Measurements from ENCODE around the gene AP1S1. TPM values are rescaled to one million over a fixed set of nuclear protein-coding genes. Genes with fewer than 3 reads are reported as not detected.

The AP1S1 gene
- total and polyA plus RNA-seq, 2 of the 13 experiments (the other 11 are each of a cell fraction or from before 2014, with no cell fraction given): 57.5 to 68.1 TPM

- intact Hi-C loops (cut with micrococcal nuclease; ENCODE audit: unreplicated experiment) (loop anchor here (2.0 kb wide), 1 partner anchor 25 kb away; no protein-coding TSS in a partner anchor), in situ Hi-C loops (cut with HindIII; ENCODE audit: extremely low pct_ligation_motif_present, low pct_unique_long_range_greater_than_20kb) (no loop called here)
- ChIA-PET CTCF (ENCODE audit: low intra/inter-chr PET ratio, low total read pairs) (interaction anchor here (1.9 kb wide), 1 partner anchor 12 kb away, joined by 9 read pairs; no protein-coding TSS in a partner anchor), POLR2A (interaction anchor here (0.6 to 3.9 kb wide), 20 partner anchors 9 to 698 kb away, joined by 3 to 56 read pairs (median 6); partner anchors contain the start of genes AP1S1, CLDN15, PLOD3 and SRRT)
- Histone ChIP-seq H3K4me1 (ENCODE audit: insufficient read depth, low read length) (peaks cover 94% of the 10 kb centered on the region), H3K4me2 (ENCODE audit: low read depth, low read length) (peak overlapping the region; percentile 88), H3K36me3 (replicated peaks in 1 of 2; ENCODE audit: control insufficient read depth in 1 of 2, insufficient read depth in 2 of 2, low read length in 2 of 2) (peaks cover 7 to 21% of the 10 kb centered on the region in 2 experiments; a peak in 4 of 5 replicates), H3K27me3 (ENCODE audit: control insufficient read depth in 1 of 2, insufficient read depth in 2 of 2, low read length in 2 of 2) (no peaks in the 10 kb centered on the region; a peak in 1 of 5 replicates), H3K9ac (ENCODE audit: insufficient read depth, low read depth, low read length) (peak overlapping the region; percentile 77), H3K27ac (ENCODE audit: extremely low read length, insufficient read depth, low read length) (peak overlapping the region; percentile 99), H3K79me2 (ENCODE audit: insufficient read depth, low read length) (peaks cover 12% of the 10 kb centered on the region), H3K4me3 (replicated peaks in 1 of 3; ENCODE audit: insufficient read depth in 1 of 3, low read depth in 2 of 3, low read length in 3 of 3) (peak overlapping the region in 2 of 3 experiments; percentile 76 to 82; a peak in 4 of 6 replicates), H3K9me3 (ENCODE audit: low read length) (no peaks in the 10 kb centered on the region), H2AFZ (ENCODE audit: low read length) (no peak overlapping the region), H4K20me1 (ENCODE audit: insufficient read depth, low read length) (peaks cover 33% of the 10 kb centered on the region; the same call in 1 of the 2 replicates)
- FAIRE-seq (no peak), DNase-seq (ENCODE audit: low spot score) (peak; percentile 87), ATAC-seq (peak; percentile 56)
- 8% methylated on average over 15 of the region's 15 CpGs for WGBS (ENCODE audit: low lambda C conversion rate)
- no TSS peak for BruUV-seq (replicated peaks)
- peak; percentile 41; the same call in 1 of the 2 replicates for TF ChIP-seq ELF3 (CRISPR knock-in tag; IDR thresholded peaks at IDR 0.05)
- TF ChIP-seq DMAP1 (CRISPR knock-in tag; IDR thresholded peaks at IDR 0.05): peak; percentile 91
- peak; percentile 70; the same call in 1 of the 2 replicates for TF ChIP-seq ZNF644 (CRISPR knock-in tag; IDR thresholded peaks at IDR 0.05; ENCODE audit: low read depth)
- peak; percentile 57; the same call in 1 of the 2 replicates for TF ChIP-seq FOXA1 (IDR thresholded peaks at IDR 0.05)
- TF ChIP-seq FOXA1 (CRISPR knock-in tag; IDR thresholded peaks at IDR 0.05): peak; percentile 93
- TF ChIP-seq ZFP36L2 (CRISPR knock-in tag; IDR thresholded peaks at IDR 0.05): no peak
- peak; percentile 65; the same call in 1 of the 2 replicates for TF ChIP-seq IRF9 (CRISPR knock-in tag; IDR thresholded peaks at IDR 0.05; ENCODE audit: borderline replicate concordance)
- peak; percentile 96 for TF ChIP-seq MYC (CRISPR knock-in tag; IDR thresholded peaks at IDR 0.05; ENCODE audit: borderline replicate concordance)
- TF ChIP-seq ZNF333 (CRISPR knock-in tag; IDR thresholded peaks at IDR 0.05; ENCODE audit: borderline replicate concordance): peak; percentile 46; the same call in 1 of the 2 replicates
- TF ChIP-seq TARDBP (CRISPR knock-in tag; IDR thresholded peaks at IDR 0.05): no peak; the same call in 1 of the 2 replicates
- no peak for TF ChIP-seq MBNL3 (CRISPR knock-in tag; conservative IDR thresholded peaks at IDR 0.05)
- peak; percentile 87 for TF ChIP-seq RARA (CRISPR knock-in tag; IDR thresholded peaks at IDR 0.05)
- peak; percentile 80; the same call in 1 of the 2 replicates for TF ChIP-seq REXO4 (CRISPR knock-in tag; IDR thresholded peaks at IDR 0.05; ENCODE audit: borderline replicate concordance)
- peak; percentile 40; the same call in 1 of the 2 replicates for TF ChIP-seq ZHX1 (CRISPR knock-in tag; IDR thresholded peaks at IDR 0.05; ENCODE audit: low read depth)
- no peak for TF ChIP-seq SP2 (CRISPR knock-in tag; IDR thresholded peaks at IDR 0.05)
- TF ChIP-seq SALL1 (CRISPR knock-in tag; IDR thresholded peaks at IDR 0.05): peak; percentile 72; the same call in 1 of the 2 replicates
- no peak for TF ChIP-seq KDM4B (CRISPR knock-in tag; IDR thresholded peaks at IDR 0.05)
- TF ChIP-seq ZNF619 (CRISPR knock-in tag; IDR thresholded peaks at IDR 0.05): 0 out of 2 replicates have a peak, but pooled peaks have one; percentile 16
- TF ChIP-seq KDM5B (CRISPR knock-in tag; IDR thresholded peaks at IDR 0.05; ENCODE audit: borderline replicate concordance): peak; percentile 63; the same call in 1 of the 2 replicates
- TF ChIP-seq TAF15 (IDR thresholded peaks at IDR 0.05; ENCODE audit: low read depth, low read length, poor library complexity, severe bottlenecking): no peak
- peak; percentile 24; the same call in 1 of the 2 replicates for TF ChIP-seq ZNF670 (CRISPR knock-in tag; IDR thresholded peaks at IDR 0.05; ENCODE audit: borderline replicate concordance)
Observed at GRCh38 chr7:101125989-101126650, 28.2 kb upstream of the AP1S1 start.

Data from HepG2 (cell line).